Caco-2 (cell line): ENCODE measurements around the gene LRMDA. TPM values are rescaled to one million over a fixed set of nuclear protein-coding genes. Genes with fewer than 3 reads are reported as not detected.

ENCODE experiments used
- BruUV-seq: library from RNA; stranded (reverse); fragments of 400-500 nt; replicated peaks from 2 replicates; lab custom pipeline; 2021; lab: Mats Ljungman, UMichigan
- CTCF ChIA-PET: fragments of 300-600 bp; sonication (Branson Sonifier 250); formaldehyde crosslinking; loops from one replicate; lab custom pipeline; 2022; ENCODE audit warnings: antibody characterized with exemption; lab: Charles Lee
- POLR2A ChIA-PET: fragments of 300-600 bp; sonication (Branson Sonifier 250); formaldehyde crosslinking; loops from one replicate; lab custom pipeline; 2022; ENCODE audit warnings: antibody characterized with exemption; lab: Charles Lee
- DNase-seq, 2 experiments: peaks; one replicate each; pipeline versions ENCODE4 v3.0.0 to v3.0.0-alpha.2; 2020 to 2022
- H3K27me3 ChIP-seq: replicated peaks from 2 replicates; pipeline ENCODE4 v1.6.0; 2011; ENCODE audit warnings: low read length; ENCODE audit not compliant: control insufficient read depth, insufficient read depth
- H3K36me3 ChIP-seq: 2 replicates; pipeline ENCODE4 v1.5.1; 2011; ENCODE audit warnings: low read length; ENCODE audit not compliant: control insufficient read depth, insufficient read depth
- H3K4me1 ChIP-seq: fragments of 250-450 bp; sonication (Bioruptor Pico); 2 replicates; pipeline ENCODE4 v1.5.1; 2020; ENCODE audit warnings: mild to moderate bottlenecking
- H3K4me3 ChIP-seq: 2 replicates; pipeline ENCODE4 v1.5.1; 2011; ENCODE audit warnings: low read depth, mild to moderate bottlenecking, control low read depth, low read length
- H3K9me3 ChIP-seq: fragments of 250-450 bp; sonication (Bioruptor Pico); 2 replicates; pipeline ENCODE4 v1.5.1; 2020; ENCODE audit warnings: mild to moderate bottlenecking, moderate library complexity
- H3K27ac Mint-ChIP-seq: one replicate; pipeline ENCODE4 v1.8.0; 2022; ENCODE audit warnings: mixed read lengths; ENCODE audit not compliant: unreplicated experiment
- H3K27me3 Mint-ChIP-seq: one replicate; pipeline ENCODE4 v1.8.0; 2022; ENCODE audit warnings: mixed read lengths; ENCODE audit not compliant: insufficient read depth, unreplicated experiment
- H3K36me3 Mint-ChIP-seq: one replicate; pipeline ENCODE4 v1.8.0; 2022; ENCODE audit warnings: mild to moderate bottlenecking, mixed read lengths; ENCODE audit not compliant: insufficient read depth, unreplicated experiment
- H3K4me1 Mint-ChIP-seq: one replicate; pipeline ENCODE4 v1.8.0; 2022; ENCODE audit warnings: low read depth, mixed read lengths; ENCODE audit not compliant: unreplicated experiment
- H3K4me3 Mint-ChIP-seq: one replicate; pipeline ENCODE4 v1.8.0; 2022; ENCODE audit warnings: mild to moderate bottlenecking, moderate library complexity, mixed read lengths; ENCODE audit not compliant: unreplicated experiment
- H3K9me3 Mint-ChIP-seq: one replicate; pipeline ENCODE4 v1.8.0; 2022; ENCODE audit warnings: mixed read lengths; ENCODE audit not compliant: unreplicated experiment
- intact Hi-C: fragments of 100-400 bp; cut with micrococcal nuclease; formaldehyde crosslinking; loops from one replicate; pipeline ENCODE4 v1.10.0; 2022; ENCODE audit not compliant: unreplicated experiment
- total RNA-seq: library from RNA; stranded (reverse); gene quantifications from 2 replicates; pipeline ENCODE4 v1.2.3, GENCODE V29; 2022
- TF ChIP-seq, protein P1 (sequence below), 2 experiments: fragments of 200-600 bp in 1 of 2; IDR thresholded peaks; 1 replicate in 1 of 2; 2 replicates in 1 of 2; pipeline versions ENCODE4 v1.5.1 to v1.8.0; 2011 to 2022; ENCODE audit warnings: antibody characterized with exemption in 1 of 2, control low read depth in 1 of 2, inconsistent platforms in 1 of 2, low read depth in 1 of 2, low read length in 1 of 2, mild to moderate bottlenecking in 1 of 2, moderate library complexity in 1 of 2; ENCODE audit not compliant: insufficient read depth in 1 of 2, severe bottlenecking in 1 of 2, unreplicated experiment in 1 of 2

The LRMDA gene
- total RNA-seq, 1 experiment from 2014 or later = 18.5 TPM

DNA sequence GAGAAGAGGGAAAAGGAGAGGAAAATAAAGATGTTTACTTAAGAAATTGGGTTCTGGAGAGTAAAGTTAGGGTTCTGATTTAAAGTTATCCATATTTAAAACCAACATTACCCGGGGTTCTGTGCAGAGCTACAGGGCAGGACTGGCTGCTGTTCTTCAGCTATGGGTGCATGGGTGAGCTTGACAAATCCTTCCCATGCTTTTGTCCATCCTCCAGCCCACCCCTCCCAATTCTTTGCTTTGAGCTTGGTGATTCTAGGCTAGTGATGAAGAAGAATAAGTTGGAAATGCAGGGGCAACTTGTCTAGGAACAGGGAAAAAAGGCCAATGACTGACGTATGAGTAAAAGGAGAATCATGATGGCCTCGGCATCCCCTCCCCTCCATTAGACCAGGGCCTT, 636.0 kb downstream of the LRMDA start:
- Histone ChIP-seq H3K9me3 (no peaks in the 10 kb centered on the region), H3K4me1 (no peaks in the 10 kb centered on the region), H3K27me3 (no peaks in the 10 kb centered on the region), H3K36me3 (no peaks in the 10 kb centered on the region; the same call in 1 of the 2 replicates), H3K4me3 (no peak overlapping the region)
- Mint-ChIP-seq H3K9me3 (peaks cover 20% of the 10 kb centered on the region), H3K27ac (no peak overlapping the region), H3K36me3 (peaks cover 4% of the 10 kb centered on the region), H3K4me3 (no peak overlapping the region), H3K4me1 (no peaks in the 10 kb centered on the region), H3K27me3 (no peaks in the 10 kb centered on the region)
- DNase-seq = no peak
- POLR2A ChIA-PET = no interaction called here
- intact Hi-C loops = no loop called here
- CTCF ChIA-PET = no interaction called here
- BruUV-seq = no TSS peak
- TF ChIP-seq, protein P1, sequence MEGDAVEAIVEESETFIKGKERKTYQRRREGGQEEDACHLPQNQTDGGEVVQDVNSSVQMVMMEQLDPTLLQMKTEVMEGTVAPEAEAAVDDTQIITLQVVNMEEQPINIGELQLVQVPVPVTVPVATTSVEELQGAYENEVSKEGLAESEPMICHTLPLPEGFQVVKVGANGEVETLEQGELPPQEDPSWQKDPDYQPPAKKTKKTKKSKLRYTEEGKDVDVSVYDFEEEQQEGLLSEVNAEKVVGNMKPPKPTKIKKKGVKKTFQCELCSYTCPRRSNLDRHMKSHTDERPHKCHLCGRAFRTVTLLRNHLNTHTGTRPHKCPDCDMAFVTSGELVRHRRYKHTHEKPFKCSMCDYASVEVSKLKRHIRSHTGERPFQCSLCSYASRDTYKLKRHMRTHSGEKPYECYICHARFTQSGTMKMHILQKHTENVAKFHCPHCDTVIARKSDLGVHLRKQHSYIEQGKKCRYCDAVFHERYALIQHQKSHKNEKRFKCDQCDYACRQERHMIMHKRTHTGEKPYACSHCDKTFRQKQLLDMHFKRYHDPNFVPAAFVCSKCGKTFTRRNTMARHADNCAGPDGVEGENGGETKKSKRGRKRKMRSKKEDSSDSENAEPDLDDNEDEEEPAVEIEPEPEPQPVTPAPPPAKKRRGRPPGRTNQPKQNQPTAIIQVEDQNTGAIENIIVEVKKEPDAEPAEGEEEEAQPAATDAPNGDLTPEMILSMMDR (IDR thresholded peaks at IDR 0.05; ENCODE audit: insufficient read depth in 1 of 2, low read depth in 1 of 2, low read length in 1 of 2, severe bottlenecking in 1 of 2, unreplicated experiment in 1 of 2) = no peak

DNA sequence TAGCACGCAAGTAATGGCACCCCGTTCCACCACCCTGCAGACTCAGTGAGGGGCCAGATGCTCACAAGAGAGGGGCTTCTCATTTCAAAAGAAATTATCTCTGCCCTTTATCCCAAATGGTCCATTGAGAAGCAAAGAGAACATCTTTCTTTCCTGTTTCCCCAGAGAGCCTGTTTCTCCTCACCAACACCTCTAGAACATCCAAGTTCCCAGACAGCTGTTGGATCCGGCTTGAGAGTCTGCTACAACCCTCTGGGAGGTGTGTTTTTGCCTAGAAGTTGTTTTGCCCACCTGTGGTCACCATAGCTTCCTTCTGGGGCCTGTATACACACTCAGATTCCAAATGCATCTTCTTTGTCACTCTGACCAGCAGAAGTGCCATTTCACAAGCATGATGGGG, 637.4 kb downstream of the LRMDA start:
- TF ChIP-seq, protein P1 (IDR thresholded peaks at IDR 0.05; ENCODE audit: insufficient read depth in 1 of 2, low read depth in 1 of 2, low read length in 1 of 2, severe bottlenecking in 1 of 2, unreplicated experiment in 1 of 2) = no peak
- Histone ChIP-seq H3K27me3 (no peaks in the 10 kb centered on the region), H3K9me3 (no peaks in the 10 kb centered on the region), H3K4me3 (no peak overlapping the region), H3K36me3 (no peaks in the 10 kb centered on the region; the same call in 1 of the 2 replicates), H3K4me1 (no peaks in the 10 kb centered on the region)
- no TSS peak for BruUV-seq
- Mint-ChIP-seq H3K36me3 (peaks cover 4% of the 10 kb centered on the region), H3K9me3 (peaks cover 20% of the 10 kb centered on the region), H3K4me1 (no peaks in the 10 kb centered on the region), H3K27ac (no peak overlapping the region), H3K4me3 (no peak overlapping the region), H3K27me3 (no peaks in the 10 kb centered on the region)
- DNase-seq = no peak
- CTCF ChIA-PET = no interaction called here
- POLR2A ChIA-PET = no interaction called here
- intact Hi-C loops = no loop called here

DNA sequence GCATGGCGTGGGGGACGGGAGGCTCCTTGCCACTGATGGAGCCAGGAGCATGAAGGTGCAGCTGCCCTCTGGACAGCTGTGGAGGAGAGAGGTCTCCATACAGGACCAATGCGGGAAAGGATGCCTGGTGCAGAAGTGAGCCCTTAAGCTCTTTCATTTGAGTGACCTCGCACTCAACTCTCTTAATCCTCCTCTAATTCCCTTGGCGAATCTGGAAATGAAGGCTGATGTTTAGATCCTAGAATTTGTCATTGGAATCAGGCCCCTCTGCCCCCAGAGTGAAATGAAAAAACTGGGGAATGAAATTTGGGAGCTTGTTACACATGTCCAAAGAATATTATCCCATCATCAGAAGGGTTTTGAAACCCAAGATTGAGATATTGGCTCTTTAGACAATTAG, 639.5 kb downstream of the LRMDA start:
- Mint-ChIP-seq H3K27me3 (no peaks in the 10 kb centered on the region), H3K9me3 (peaks cover 20% of the 10 kb centered on the region), H3K4me3 (no peak overlapping the region), H3K4me1 (no peaks in the 10 kb centered on the region), H3K27ac (no peak overlapping the region), H3K36me3 (peaks cover 4% of the 10 kb centered on the region)
- Histone ChIP-seq H3K4me1 (no peaks in the 10 kb centered on the region), H3K27me3 (no peaks in the 10 kb centered on the region), H3K36me3 (no peaks in the 10 kb centered on the region), H3K9me3 (no peaks in the 10 kb centered on the region), H3K4me3 (no peak overlapping the region)
- DNase-seq = no peak
- ChIA-PET POLR2A (no interaction called here), CTCF (no interaction called here)
- TF ChIP-seq, protein P1 (IDR thresholded peaks at IDR 0.05; ENCODE audit: insufficient read depth in 1 of 2, low read depth in 1 of 2, low read length in 1 of 2, severe bottlenecking in 1 of 2, unreplicated experiment in 1 of 2) = no peak
- intact Hi-C loops = no loop called here
- BruUV-seq = no TSS peak
